ENCODE data around the gene MRPL55. TPM values are rescaled to one million over a fixed set of nuclear protein-coding genes. Genes with fewer than 3 reads are reported as not detected.

MRPL55 gene
- total and polyA plus RNA-seq, 2 experiments from 2014 or later = 92.4 to 172 TPM

GRCh38 chr1:228154670-228155571 lies 45.8 kb upstream of the MRPL55 start:
- no peak overlapping the region for H3K4me3 Mint-ChIP-seq
- no peaks in the 10 kb centered on the region for H3K9me3 Mint-ChIP-seq
- Histone ChIP-seq H3K36me3 (ENCODE audit: insufficient read depth) (no peaks in the 10 kb centered on the region), H3K4me1 (ENCODE audit: insufficient read depth) (no peaks in the 10 kb centered on the region), H3K27me3 (ENCODE audit: insufficient read depth) (peaks cover 24% of the 10 kb centered on the region), H3F3A (replicated peaks; ENCODE audit: low read depth) (no peaks in the 10 kb centered on the region), H3K79me2 (replicated peaks; ENCODE audit: insufficient read depth) (no peaks in the 10 kb centered on the region), H3K4me3 (no peak overlapping the region), H2AFZ (no peak overlapping the region), H3K4me2 (no peak overlapping the region), H3K27ac (ENCODE audit: low read depth) (no peak overlapping the region), H4K20me1 (replicated peaks; ENCODE audit: insufficient read depth) (no peaks in the 10 kb centered on the region), H3K9me2 (ENCODE audit: insufficient read depth) (no peaks in the 10 kb centered on the region)
- H3K27ac Mint-ChIP-seq = no peak overlapping the region
- no peaks in the 10 kb centered on the region for H3K36me3 Mint-ChIP-seq (ENCODE audit: low read depth)
- peak; percentile 6; the same call in 2 of the 3 replicates for ATAC-seq
- peaks cover 31% of the 10 kb centered on the region for H3K27me3 Mint-ChIP-seq (ENCODE audit: insufficient read depth, low read depth, poor library complexity)
- H3K4me1 Mint-ChIP-seq = peaks cover under 1% of the 10 kb centered on the region; the same call in 2 of the 3 replicates
- DNase-seq (ENCODE audit: low spot score) = no peak
- TF ChIP-seq ZNF114 (CRISPR knock-in tag; IDR thresholded peaks at IDR 0.05) = no peak
- TF ChIP-seq STAT1 (IDR thresholded peaks at IDR 0.05; ENCODE audit: unreplicated experiment) = no peak
- TF ChIP-seq, protein P1, sequence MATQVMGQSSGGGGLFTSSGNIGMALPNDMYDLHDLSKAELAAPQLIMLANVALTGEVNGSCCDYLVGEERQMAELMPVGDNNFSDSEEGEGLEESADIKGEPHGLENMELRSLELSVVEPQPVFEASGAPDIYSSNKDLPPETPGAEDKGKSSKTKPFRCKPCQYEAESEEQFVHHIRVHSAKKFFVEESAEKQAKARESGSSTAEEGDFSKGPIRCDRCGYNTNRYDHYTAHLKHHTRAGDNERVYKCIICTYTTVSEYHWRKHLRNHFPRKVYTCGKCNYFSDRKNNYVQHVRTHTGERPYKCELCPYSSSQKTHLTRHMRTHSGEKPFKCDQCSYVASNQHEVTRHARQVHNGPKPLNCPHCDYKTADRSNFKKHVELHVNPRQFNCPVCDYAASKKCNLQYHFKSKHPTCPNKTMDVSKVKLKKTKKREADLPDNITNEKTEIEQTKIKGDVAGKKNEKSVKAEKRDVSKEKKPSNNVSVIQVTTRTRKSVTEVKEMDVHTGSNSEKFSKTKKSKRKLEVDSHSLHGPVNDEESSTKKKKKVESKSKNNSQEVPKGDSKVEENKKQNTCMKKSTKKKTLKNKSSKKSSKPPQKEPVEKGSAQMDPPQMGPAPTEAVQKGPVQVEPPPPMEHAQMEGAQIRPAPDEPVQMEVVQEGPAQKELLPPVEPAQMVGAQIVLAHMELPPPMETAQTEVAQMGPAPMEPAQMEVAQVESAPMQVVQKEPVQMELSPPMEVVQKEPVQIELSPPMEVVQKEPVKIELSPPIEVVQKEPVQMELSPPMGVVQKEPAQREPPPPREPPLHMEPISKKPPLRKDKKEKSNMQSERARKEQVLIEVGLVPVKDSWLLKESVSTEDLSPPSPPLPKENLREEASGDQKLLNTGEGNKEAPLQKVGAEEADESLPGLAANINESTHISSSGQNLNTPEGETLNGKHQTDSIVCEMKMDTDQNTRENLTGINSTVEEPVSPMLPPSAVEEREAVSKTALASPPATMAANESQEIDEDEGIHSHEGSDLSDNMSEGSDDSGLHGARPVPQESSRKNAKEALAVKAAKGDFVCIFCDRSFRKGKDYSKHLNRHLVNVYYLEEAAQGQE (IDR thresholded peaks at IDR 0.05; ENCODE audit: unreplicated experiment) = no peak
- no peak for TF ChIP-seq EZH2 (IDR thresholded peaks at IDR 0.05; ENCODE audit: low read depth, unreplicated experiment)
- TF ChIP-seq ZNF331 (CRISPR knock-in tag; IDR thresholded peaks at IDR 0.05; ENCODE audit: low read depth) = no peak
- no peak for TF ChIP-seq ZNF462 (CRISPR knock-in tag; IDR thresholded peaks at IDR 0.05)
- no peak for TF ChIP-seq CTCF (conservative IDR thresholded peaks at IDR 0.05; ENCODE audit: low read depth in 2 of 2)
- TF ChIP-seq EZH2phosphoT487 (IDR thresholded peaks at IDR 0.05; ENCODE audit: unreplicated experiment) = no peak
- TF ChIP-seq CREB1 (CRISPR knock-in tag; IDR thresholded peaks at IDR 0.05; ENCODE audit: low read depth) = no peak
- no peak for TF ChIP-seq POLR2AphosphoS5 (IDR thresholded peaks at IDR 0.05; ENCODE audit: low read depth)
- TF ChIP-seq NANOG (IDR thresholded peaks at IDR 0.05; ENCODE audit: borderline replicate concordance) = no peak
- no peak for TF ChIP-seq ETS1 (IDR thresholded peaks at IDR 0.05)
- TF ChIP-seq JUNB (IDR thresholded peaks at IDR 0.05; ENCODE audit: unreplicated experiment) = no peak

All from GM23338 (cell line).